ENCODE data around the gene PCCA.

PCCA gene

DNA sequence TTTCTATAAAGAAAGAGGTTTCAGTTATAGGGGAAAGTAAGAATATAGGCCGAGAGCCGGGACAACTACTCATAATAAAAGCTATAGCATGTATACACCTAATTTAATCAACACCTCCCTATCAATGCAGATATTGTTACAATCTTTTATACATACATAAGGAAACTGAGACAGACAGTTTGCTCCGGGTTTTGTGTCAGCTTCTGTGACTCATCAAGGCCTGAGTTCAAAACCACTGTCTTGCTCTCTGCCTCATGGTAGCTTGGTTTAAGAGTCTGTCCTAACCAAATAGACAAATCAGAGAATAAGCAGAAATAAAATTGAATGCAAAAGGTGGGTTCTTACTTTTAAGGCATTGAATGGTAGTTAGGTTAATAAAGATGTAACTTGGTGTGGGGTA lies 276.8 kb downstream of the PCCA start:
- H3K18ac ChIP-seq (ENCODE audit: low read length) = no peak overlapping the region
- no peaks in the 10 kb centered on the region for H3K4me1 ChIP-seq (ENCODE audit: control insufficient read depth in 1 of 2, insufficient read depth in 2 of 2, low read length in 2 of 2)
- H3K4me3 ChIP-seq (ENCODE audit: low read depth, low read length) = no peak overlapping the region
- H3K23ac ChIP-seq (ENCODE audit: low read length) = no peak overlapping the region
- no CpG with 5 or more reads among the region's 3 CpGs for WGBS (ENCODE audit: extremely low coverage, insufficient coverage, insufficient read length)
- H3K9me3 ChIP-seq (ENCODE audit: insufficient read depth, low read depth, low read length) = no peaks in the 10 kb centered on the region
- no peaks in the 10 kb centered on the region for H3K79me2 ChIP-seq (ENCODE audit: control insufficient read depth, insufficient read depth, low read length, poor library complexity)
- no peaks in the 10 kb centered on the region for H3K27me3 ChIP-seq (ENCODE audit: insufficient read depth, low read length)
- no peak overlapping the region for H2AK5ac ChIP-seq (ENCODE audit: low read length)
- no peak overlapping the region for H2BK12ac ChIP-seq (ENCODE audit: low read length)
- H3K4me2 ChIP-seq (ENCODE audit: low read length) = no peak overlapping the region
- no peak for DNase-seq
- H4K12ac ChIP-seq (ENCODE audit: low read depth, low read length) = no peak overlapping the region
- H3K36me3 ChIP-seq (ENCODE audit: control insufficient read depth in 1 of 2, insufficient read depth in 2 of 2, low read length in 2 of 2) = no peaks in the 10 kb centered on the region
- H3K27ac ChIP-seq (ENCODE audit: low read depth, low read length) = no peak overlapping the region
- no peak overlapping the region for H3K9ac ChIP-seq (ENCODE audit: low read length)
- no peak overlapping the region for H2AFZ ChIP-seq (ENCODE audit: insufficient read depth, low read length, poor library complexity)
- no peak overlapping the region for H2BK120ac ChIP-seq (ENCODE audit: insufficient read depth, low read length, poor library complexity)
- no peak overlapping the region for H4K8ac ChIP-seq (ENCODE audit: low read depth, low read length)
- H4K91ac ChIP-seq (ENCODE audit: low read depth, low read length) = no peak overlapping the region
- no peak overlapping the region for H3K14ac ChIP-seq (ENCODE audit: low read length)
- H3K79me1 ChIP-seq (ENCODE audit: low read length) = no peaks in the 10 kb centered on the region
- H3K4ac ChIP-seq (ENCODE audit: low read depth, low read length) = no peak overlapping the region
- H2BK5ac ChIP-seq (ENCODE audit: low read depth, low read length, poor library complexity) = no peak overlapping the region

DNA sequence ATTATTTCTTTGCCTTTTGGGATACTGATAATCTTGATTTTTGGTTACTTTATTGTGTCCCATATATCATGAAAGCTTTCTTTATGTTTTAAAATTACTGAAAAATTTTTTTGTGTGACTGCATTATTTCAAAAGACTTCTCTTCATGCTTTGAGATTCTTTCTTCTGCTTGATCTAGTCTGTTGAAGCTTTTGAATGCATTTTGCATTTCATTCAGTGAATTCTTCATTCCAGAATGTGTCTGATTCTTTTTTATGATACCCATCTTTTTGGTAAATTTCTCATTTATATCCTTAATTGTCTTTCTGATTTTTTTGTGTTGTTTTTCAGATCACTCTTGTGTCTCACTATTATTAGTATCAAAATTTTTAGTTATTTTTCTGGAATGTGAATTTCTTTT lies 289.6 kb downstream of the PCCA start:
- Histone ChIP-seq H2AFZ (ENCODE audit: insufficient read depth, low read length, poor library complexity) (no peak overlapping the region), H3K27me3 (ENCODE audit: insufficient read depth, low read length) (no peaks in the 10 kb centered on the region), H4K12ac (ENCODE audit: low read depth, low read length) (no peak overlapping the region), H3K14ac (ENCODE audit: low read length) (no peak overlapping the region), H4K8ac (ENCODE audit: low read depth, low read length) (no peak overlapping the region), H3K4me3 (ENCODE audit: low read depth, low read length) (no peak overlapping the region), H3K79me2 (ENCODE audit: control insufficient read depth, insufficient read depth, low read length, poor library complexity) (no peaks in the 10 kb centered on the region), H2BK120ac (ENCODE audit: insufficient read depth, low read length, poor library complexity) (no peak overlapping the region), H2BK5ac (ENCODE audit: low read depth, low read length, poor library complexity) (no peak overlapping the region), H3K4me1 (ENCODE audit: control insufficient read depth in 1 of 2, insufficient read depth in 2 of 2, low read length in 2 of 2) (peaks cover 0 to 2% of the 10 kb centered on the region in 2 experiments), H3K4me2 (ENCODE audit: low read length) (no peak overlapping the region), H4K91ac (ENCODE audit: low read depth, low read length) (no peak overlapping the region), H3K9me3 (ENCODE audit: insufficient read depth, low read depth, low read length) (no peaks in the 10 kb centered on the region), H3K9ac (ENCODE audit: low read length) (no peak overlapping the region), H2AK5ac (ENCODE audit: low read length) (no peak overlapping the region), H3K23ac (ENCODE audit: low read length) (no peak overlapping the region), H3K79me1 (ENCODE audit: low read length) (no peaks in the 10 kb centered on the region), H3K18ac (ENCODE audit: low read length) (no peak overlapping the region), H3K36me3 (ENCODE audit: control insufficient read depth in 1 of 2, insufficient read depth in 2 of 2, low read length in 2 of 2) (no peaks in the 10 kb centered on the region), H3K27ac (ENCODE audit: low read depth, low read length) (no peak overlapping the region), H2BK12ac (ENCODE audit: low read length) (no peak overlapping the region), H3K4ac (ENCODE audit: low read depth, low read length) (no peak overlapping the region)
- DNase-seq = no peak

GRCh38 chr13:100381595-100382224 lies 292.8 kb downstream of the PCCA start:
- H2BK12ac ChIP-seq (ENCODE audit: low read length) = no peak overlapping the region
- H4K12ac ChIP-seq (ENCODE audit: low read depth, low read length) = no peak overlapping the region
- WGBS (ENCODE audit: extremely low coverage, insufficient coverage, insufficient read length) = no CpG with 5 or more reads among the region's 16 CpGs
- no peak overlapping the region for H3K4me2 ChIP-seq (ENCODE audit: low read length)
- H4K8ac ChIP-seq (ENCODE audit: low read depth, low read length) = no peak overlapping the region
- H3K36me3 ChIP-seq (ENCODE audit: control insufficient read depth in 1 of 2, insufficient read depth in 2 of 2, low read length in 2 of 2) = no peaks in the 10 kb centered on the region
- H3K27ac ChIP-seq (ENCODE audit: low read depth, low read length) = no peak overlapping the region
- peaks cover 0 to 2% of the 10 kb centered on the region in 2 experiments for H3K4me1 ChIP-seq (ENCODE audit: control insufficient read depth in 1 of 2, insufficient read depth in 2 of 2, low read length in 2 of 2)
- no peak overlapping the region for H3K4ac ChIP-seq (ENCODE audit: low read depth, low read length)
- no peak overlapping the region for H3K9ac ChIP-seq (ENCODE audit: low read length)
- no peak overlapping the region for H3K14ac ChIP-seq (ENCODE audit: low read length)
- H2AK5ac ChIP-seq (ENCODE audit: low read length) = no peak overlapping the region
- DNase-seq = no peak
- H2AFZ ChIP-seq (ENCODE audit: insufficient read depth, low read length, poor library complexity) = no peak overlapping the region
- no peak overlapping the region for H3K18ac ChIP-seq (ENCODE audit: low read length)
- no peak overlapping the region for H2BK5ac ChIP-seq (ENCODE audit: low read depth, low read length, poor library complexity)
- H3K9me3 ChIP-seq (ENCODE audit: insufficient read depth, low read depth, low read length) = no peaks in the 10 kb centered on the region
- H2BK120ac ChIP-seq (ENCODE audit: insufficient read depth, low read length, poor library complexity) = no peak overlapping the region
- H3K79me2 ChIP-seq (ENCODE audit: control insufficient read depth, insufficient read depth, low read length, poor library complexity) = no peaks in the 10 kb centered on the region
- H4K91ac ChIP-seq (ENCODE audit: low read depth, low read length) = no peak overlapping the region
- H3K4me3 ChIP-seq (ENCODE audit: low read depth, low read length) = no peak overlapping the region
- no peak overlapping the region for H3K23ac ChIP-seq (ENCODE audit: low read length)
- H3K27me3 ChIP-seq (ENCODE audit: insufficient read depth, low read length) = no peaks in the 10 kb centered on the region
- H3K79me1 ChIP-seq (ENCODE audit: low read length) = no peaks in the 10 kb centered on the region

GRCh38 chr13:100382785-100383184 lies 293.9 kb downstream of the PCCA start:
- peaks cover 0 to 2% of the 10 kb centered on the region in 2 experiments for H3K4me1 ChIP-seq (ENCODE audit: control insufficient read depth in 1 of 2, insufficient read depth in 2 of 2, low read length in 2 of 2)
- no peak overlapping the region for H3K4me2 ChIP-seq (ENCODE audit: low read length)
- no peak overlapping the region for H4K91ac ChIP-seq (ENCODE audit: low read depth, low read length)
- H3K9me3 ChIP-seq (ENCODE audit: insufficient read depth, low read depth, low read length) = no peaks in the 10 kb centered on the region
- no peak overlapping the region for H2BK120ac ChIP-seq (ENCODE audit: insufficient read depth, low read length, poor library complexity)
- no peak overlapping the region for H3K23ac ChIP-seq (ENCODE audit: low read length)
- no peak overlapping the region for H3K14ac ChIP-seq (ENCODE audit: low read length)
- no peaks in the 10 kb centered on the region for H3K79me1 ChIP-seq (ENCODE audit: low read length)
- no peak overlapping the region for H2AFZ ChIP-seq (ENCODE audit: insufficient read depth, low read length, poor library complexity)
- H2BK5ac ChIP-seq (ENCODE audit: low read depth, low read length, poor library complexity) = no peak overlapping the region
- H2AK5ac ChIP-seq (ENCODE audit: low read length) = no peak overlapping the region
- no peak overlapping the region for H4K8ac ChIP-seq (ENCODE audit: low read depth, low read length)
- H3K27me3 ChIP-seq (ENCODE audit: insufficient read depth, low read length) = no peaks in the 10 kb centered on the region
- H3K4ac ChIP-seq (ENCODE audit: low read depth, low read length) = no peak overlapping the region
- no peak overlapping the region for H3K4me3 ChIP-seq (ENCODE audit: low read depth, low read length)
- H3K27ac ChIP-seq (ENCODE audit: low read depth, low read length) = no peak overlapping the region
- H2BK12ac ChIP-seq (ENCODE audit: low read length) = no peak overlapping the region
- H3K79me2 ChIP-seq (ENCODE audit: control insufficient read depth, insufficient read depth, low read length, poor library complexity) = no peaks in the 10 kb centered on the region
- H3K18ac ChIP-seq (ENCODE audit: low read length) = no peak overlapping the region
- no peak for DNase-seq
- no peak overlapping the region for H3K9ac ChIP-seq (ENCODE audit: low read length)
- H3K36me3 ChIP-seq (ENCODE audit: control insufficient read depth in 1 of 2, insufficient read depth in 2 of 2, low read length in 2 of 2) = no peaks in the 10 kb centered on the region
- H4K12ac ChIP-seq (ENCODE audit: low read depth, low read length) = no peak overlapping the region
